ENCODE results near the gene PTGER2.

Gene PTGER2, protein sequence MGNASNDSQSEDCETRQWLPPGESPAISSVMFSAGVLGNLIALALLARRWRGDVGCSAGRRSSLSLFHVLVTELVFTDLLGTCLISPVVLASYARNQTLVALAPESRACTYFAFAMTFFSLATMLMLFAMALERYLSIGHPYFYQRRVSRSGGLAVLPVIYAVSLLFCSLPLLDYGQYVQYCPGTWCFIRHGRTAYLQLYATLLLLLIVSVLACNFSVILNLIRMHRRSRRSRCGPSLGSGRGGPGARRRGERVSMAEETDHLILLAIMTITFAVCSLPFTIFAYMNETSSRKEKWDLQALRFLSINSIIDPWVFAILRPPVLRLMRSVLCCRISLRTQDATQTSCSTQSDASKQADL

DNA sequence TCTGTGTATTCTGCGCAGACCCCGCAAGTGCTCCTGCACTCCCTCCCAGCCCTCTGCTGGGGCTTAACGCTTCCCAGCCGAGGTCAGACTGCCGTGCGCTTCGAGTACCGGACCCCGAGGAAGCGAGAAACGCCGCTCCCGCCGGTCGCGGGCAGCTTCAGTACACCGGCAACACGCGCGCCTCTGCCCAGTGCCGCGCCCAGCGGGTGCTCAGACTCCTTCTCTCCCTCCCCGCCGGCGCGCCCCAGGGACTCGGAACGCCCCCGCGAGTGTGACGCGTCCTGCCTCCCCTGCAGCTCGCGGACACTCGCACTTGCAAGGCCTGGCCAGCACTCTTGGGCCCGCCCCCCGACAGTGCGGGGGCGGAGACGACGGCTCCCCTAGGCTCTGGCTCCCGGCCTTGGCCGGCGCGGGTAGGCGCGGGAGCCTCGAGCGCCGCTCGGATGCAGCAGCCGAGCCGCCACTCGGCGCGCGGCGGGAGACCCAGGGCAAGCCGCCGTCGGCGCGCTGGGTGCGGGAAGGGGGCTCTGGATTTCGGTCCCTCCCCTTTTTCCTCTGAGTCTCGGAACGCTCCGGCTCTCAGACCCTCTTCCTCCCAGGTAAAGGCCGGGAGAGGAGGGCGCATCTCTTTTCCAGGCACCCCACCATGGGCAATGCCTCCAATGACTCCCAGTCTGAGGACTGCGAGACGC, at the start of gene PTGER2:
TSS of gene PTGER2 (plus strand) at position 410 of the 692 bp plus-strand sequence. CDS start at position 647, 237 bp downstream.
- DNase-seq: peak; percentile 74

DNA sequence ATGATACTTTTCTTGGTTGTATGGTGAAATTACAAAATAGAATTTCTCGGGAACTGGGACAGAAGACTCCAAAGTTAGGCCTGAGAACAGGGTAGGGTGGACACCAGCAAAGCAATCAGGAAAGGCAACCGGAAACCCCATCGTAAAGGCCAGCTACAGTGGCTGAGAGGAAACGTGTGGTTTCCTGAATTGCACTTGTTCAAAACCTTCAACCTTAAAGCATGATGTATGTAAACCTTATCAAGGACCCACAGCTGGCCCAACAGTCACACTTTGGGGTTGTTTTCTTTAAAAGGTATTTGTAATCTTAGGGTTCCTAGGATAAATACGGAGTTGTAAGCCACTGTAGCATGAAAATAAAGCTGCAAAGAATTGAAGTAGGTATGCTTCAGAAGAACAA, 48.9 kb upstream of the PTGER2 start:
- no peak for DNase-seq

DNA sequence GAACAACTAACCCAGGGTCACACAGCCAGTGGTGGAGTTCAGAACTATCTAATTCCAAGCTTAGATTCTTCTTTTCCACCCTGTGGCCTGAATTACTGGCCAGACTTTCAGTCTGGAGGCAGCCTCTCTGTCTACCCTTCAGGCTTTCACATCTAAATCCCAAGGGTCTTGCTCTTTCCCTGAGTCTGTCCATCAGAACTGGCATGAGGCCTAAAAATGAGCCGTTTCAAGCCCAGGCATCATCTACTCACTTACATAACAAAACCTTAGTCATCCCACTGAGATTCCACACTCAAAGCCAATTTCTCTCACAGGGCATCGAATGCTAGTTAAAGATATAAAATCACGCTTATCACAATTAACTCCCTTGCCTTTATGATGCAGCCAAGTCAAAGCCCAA, 47.9 kb upstream of the PTGER2 start:
- DNase-seq: no peak

DNA sequence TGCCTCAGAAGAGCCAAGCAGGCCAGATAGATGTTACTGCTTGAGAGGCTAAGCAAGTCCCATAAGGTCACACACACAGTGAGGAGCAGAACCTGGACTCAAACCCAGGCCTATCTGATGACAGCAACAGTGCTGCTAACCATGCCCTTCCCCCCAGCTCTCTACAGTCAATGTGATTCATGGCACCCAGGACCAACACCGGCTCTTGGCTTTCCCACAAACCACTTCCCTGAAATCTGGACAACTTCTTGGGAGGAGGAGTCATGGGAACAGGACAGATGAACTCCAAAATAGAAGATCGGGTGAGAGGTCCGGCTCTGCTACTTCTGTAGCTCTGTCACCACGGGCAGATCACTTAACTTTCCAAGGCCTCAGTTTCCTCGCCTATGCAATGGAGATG, 47.3 kb upstream of the PTGER2 start:
- no peak for DNase-seq

DNA sequence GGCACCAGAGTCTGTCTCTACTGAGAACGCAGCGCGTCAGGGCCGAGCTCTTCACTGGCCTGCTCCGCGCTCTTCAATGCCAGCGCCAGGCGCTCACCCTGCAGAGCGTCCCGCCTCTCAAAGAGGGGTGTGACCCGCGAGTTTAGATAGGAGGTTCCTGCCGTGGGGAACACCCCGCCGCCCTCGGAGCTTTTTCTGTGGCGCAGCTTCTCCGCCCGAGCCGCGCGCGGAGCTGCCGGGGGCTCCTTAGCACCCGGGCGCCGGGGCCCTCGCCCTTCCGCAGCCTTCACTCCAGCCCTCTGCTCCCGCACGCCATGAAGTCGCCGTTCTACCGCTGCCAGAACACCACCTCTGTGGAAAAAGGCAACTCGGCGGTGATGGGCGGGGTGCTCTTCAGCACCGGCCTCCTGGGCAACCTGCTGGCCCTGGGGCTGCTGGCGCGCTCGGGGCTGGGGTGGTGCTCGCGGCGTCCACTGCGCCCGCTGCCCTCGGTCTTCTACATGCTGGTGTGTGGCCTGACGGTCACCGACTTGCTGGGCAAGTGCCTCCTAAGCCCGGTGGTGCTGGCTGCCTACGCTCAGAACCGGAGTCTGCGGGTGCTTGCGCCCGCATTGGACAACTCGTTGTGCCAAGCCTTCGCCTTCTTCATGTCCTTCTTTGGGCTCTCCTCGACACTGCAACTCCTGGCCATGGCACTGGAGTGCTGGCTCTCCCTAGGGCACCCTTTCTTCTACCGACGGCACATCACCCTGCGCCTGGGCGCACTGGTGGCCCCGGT, 46.4 kb upstream of the PTGER2 start, which contains the start of gene PTGDR:
TSS of gene PTGDR (plus strand) at position 198 of the 778 bp plus-strand sequence. CDS start at position 315, 117 bp downstream.
- DNase-seq: peak; percentile 52

DNA sequence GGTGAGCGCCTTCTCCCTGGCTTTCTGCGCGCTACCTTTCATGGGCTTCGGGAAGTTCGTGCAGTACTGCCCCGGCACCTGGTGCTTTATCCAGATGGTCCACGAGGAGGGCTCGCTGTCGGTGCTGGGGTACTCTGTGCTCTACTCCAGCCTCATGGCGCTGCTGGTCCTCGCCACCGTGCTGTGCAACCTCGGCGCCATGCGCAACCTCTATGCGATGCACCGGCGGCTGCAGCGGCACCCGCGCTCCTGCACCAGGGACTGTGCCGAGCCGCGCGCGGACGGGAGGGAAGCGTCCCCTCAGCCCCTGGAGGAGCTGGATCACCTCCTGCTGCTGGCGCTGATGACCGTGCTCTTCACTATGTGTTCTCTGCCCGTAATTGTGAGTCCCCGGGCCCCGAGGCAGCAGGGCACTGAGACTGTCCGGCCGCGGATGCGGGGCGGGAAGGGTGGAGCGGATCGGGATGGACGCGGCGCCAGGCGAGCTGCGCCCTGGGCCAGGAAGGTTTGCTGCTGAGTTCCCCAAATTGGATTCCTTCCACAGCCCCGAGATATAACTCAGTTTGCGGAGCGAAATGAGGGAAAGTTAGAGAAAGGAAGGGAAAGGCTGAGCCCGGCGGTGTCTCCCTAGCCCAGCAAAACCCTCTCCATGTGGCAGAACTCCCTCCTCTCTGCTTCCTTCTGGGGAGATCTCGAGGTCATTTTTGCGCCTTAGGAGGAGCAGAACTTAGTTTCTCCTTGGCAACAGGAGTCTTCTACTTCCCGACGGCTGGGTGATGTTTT, 45.6 kb upstream of the PTGER2 start:
- DNase-seq: peak; percentile 20

DNA sequence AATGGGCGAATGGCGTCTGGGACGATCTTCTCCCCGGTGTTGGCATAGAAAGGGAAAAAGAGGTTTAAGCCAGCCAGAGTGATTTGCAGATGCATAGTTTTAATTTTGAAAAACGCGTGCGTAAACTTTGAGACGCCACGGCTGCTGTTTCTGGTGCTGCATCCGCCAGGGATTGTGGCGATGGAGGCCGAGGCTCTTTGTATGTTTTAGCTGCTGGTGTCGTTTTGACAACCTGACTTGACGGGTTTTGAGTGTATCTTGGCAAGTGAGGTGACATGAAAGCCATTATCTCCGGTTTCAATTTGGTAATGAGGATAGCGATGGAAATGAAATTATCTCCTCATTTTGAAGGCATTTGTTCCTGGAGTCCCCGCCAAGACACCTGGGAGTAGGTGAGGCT, 45.0 kb upstream of the PTGER2 start:
- no peak for DNase-seq

DNA sequence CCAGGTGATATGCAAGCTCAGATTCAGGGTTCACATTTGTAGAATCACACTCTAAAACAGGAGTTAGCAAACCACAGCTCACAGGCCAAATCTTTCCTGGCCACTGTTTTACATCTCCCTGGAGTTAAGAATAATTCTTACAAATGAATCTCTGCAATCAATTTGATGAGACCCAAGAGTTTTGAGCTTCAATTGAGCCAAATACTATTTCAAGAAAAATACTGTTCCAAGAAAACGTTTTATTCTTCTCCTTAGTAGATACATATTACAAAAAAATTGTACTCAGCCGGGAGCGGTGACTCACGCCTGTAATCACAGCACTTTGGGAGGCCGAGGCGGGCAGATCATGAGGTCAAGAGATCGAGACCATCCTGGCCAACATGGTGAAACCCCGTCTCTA, 44.1 kb upstream of the PTGER2 start:
- DNase-seq: no peak

DNA sequence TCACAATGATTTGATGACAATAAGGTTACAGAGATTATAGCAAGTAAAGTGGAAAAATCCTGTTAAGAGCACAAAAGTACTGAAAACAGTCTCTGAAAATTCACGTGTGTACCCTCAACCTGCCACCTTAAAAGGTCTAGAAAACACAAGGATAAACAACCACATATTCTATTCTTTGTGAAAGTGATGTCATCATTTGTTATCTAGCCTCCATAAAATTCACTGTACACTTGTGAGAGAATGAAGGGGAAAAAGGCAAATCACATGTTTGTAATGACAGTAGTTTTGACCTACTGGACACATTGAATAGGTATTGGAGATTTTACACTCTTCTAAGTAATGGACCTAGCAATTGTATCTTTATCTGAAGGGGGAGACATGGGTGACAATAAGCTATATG, 42.6 kb upstream of the PTGER2 start:
- DNase-seq: no peak

DNA sequence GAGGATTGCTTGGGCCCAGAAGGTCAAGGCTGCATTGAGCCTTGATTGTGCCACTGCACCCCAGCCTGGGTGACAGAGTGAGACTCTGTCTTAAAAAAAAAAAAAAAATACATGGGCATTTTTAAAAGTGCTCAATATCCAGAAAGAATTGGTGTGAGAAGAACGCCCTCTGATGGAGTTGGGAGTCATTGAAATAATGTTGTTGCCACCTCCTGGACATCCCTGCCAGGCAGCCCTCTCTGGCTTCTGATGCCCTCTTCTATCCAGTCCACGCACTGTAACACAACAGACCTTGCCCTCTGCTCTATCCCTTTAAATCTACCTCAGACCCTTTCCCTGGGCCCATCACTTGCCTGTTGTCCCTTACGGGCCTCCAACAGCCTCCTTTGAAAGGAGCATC, 41.7 kb upstream of the PTGER2 start:
- peak; percentile 23 for DNase-seq

DNA sequence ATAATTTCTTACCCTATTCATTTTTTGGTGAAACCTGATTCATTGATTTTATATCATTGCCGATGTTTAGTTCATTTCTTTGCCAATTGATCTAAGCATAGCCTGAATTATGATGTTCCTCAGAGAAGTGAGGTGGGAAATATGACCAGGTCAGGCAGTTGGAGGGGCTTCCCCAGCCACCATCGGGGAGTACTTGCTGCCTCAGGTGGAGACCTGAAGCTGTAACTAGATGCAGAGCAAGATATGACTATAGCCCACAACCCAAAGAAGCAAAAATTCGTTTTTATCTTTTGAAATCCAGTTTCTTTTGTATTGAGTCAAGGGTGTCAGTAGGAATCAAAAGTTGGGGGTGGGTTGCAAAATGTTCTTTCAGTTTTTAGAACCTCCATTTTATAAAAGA, 38.7 kb upstream of the PTGER2 start:
- DNase-seq: no peak

DNA sequence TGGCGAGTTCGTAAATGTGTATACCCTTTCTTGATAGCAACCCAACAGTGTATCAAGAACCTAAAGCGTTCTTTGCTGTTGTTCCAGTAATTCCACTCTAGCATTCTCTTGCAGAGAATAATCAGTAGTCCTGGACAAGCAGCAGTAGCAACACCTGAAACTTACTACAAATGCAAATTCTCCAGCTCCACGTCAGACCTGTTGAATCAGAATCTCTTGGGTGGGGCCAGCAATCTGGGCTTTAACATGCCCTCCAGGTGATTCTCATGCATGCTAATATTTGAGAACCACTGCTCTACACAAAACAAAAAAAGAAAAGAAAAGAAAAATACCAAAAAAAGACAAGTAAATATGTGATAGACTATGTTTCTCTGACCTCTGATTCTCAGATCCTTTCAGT, 36.6 kb upstream of the PTGER2 start:
- DNase-seq: no peak

DNA sequence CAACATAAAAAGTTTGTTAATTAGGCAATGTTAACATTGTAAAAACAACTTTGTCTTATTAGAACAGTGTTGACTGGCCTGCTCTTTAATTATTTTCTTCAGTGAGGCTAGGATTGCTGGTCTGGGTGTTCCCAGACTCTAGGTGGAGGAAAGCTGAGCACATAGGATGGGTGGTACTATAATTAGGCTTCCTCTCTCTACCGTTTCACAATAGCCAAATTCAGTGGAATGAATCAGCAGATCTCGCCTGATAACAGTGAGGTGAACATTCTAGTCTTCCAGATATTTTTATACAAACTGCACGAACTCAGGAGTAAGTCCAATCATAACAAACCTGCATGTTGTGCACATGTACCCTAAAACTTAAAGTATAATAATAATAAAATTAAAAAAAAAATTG, 34.7 kb upstream of the PTGER2 start:
- DNase-seq: no peak

DNA sequence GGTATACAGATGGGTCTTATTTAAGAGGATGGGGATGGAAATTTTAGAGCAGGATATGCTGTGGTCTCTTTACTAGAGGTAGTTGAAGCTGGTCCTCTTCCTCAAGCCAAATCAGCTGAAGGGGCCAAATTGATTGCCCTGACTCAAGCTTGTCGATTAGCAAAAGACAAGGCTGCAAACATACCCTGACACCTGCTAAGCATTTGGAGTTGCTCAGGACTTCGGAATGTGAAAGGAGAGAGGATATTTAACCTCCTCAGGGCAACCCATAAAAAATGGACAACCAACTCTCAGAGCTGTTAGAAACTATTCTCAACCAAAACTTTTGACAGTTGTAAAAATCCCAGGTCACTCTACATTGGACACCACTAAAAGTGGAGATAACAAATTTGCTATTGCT, 31.0 kb upstream of the PTGER2 start:
- no peak for DNase-seq

DNA sequence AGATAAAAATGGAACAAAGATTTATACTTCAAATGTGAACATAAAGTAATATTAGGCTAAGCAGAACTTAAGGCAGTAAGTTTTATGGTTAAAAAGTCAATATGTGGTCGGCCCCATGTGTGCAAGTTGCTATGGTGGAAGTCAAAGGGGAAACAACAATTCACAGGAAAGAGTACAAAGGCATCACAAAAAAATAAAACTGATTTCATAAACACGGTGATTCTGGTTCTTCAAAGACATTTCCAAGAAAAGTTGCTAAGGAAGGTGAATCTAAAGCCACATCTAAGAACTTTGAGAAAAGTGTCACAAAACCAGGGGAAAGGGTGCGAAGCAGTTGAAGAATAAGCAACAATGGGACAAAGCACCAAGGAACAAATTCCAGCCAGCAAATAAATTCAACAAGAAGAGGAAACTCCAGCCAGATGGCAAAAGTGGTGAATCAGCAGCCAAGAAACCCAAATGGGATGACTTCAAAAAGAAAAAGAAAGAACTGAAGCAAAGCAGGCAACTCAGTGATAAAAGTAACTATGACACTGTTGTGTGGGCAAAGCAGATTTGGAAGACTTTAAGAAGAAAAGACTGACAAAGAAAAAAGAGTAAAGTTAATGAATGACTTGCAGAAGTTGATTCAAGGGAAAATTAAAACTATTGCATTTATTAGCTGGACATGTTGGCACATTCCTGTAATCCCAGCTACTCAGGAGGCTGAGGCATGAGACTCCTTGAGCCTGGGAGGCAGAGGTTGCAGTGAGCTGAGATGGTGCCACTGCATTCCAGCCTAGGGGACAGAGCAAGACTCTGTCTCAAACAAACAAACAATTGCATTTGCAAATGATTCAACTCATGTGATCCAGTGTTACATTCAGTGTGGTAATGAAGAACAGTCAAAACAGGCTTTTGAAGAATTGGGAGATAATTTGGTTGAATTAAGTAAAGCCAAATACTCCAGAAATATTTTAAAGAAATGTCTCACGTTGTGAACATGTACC, 27.2 kb upstream of the PTGER2 start:
- no peak for DNase-seq

DNA sequence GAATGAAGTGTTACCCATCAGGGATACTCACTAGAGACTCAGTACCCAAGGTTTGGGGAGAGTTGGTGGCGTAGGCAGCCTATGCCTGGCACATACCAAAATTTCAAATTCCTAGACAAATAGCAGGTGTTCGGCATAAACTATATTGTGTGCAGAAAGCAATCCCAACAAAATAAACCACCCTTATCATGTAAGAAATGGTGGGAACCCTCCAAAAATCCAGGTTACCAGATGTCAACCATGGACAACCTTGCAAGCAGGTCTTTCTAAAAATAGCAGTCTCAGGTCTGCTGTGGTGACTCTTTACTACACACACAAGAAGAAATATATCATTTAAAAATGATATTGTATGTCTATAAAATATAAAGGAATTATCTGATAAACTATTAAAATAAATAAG, 17.7 kb upstream of the PTGER2 start:
- no peak for DNase-seq

DNA sequence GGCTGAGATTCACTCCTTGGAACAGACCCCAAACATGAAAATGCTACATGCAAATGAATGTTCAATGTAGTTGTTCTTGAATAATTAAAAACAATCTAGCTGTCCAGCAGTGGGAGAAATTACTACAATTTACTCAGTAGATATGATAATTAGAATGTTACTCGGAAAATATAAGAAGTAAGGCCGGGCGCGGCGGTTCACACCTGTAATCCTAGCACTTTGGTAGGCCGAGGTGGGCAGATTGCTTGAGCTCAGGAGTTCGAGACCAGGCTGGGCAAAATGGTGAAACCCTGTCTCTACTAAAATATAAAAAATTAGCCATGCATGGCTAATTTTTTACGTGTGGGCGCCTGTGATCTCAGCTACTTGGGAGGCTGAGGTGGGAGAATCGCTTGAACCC, 15.3 kb upstream of the PTGER2 start:
- no peak for DNase-seq

DNA sequence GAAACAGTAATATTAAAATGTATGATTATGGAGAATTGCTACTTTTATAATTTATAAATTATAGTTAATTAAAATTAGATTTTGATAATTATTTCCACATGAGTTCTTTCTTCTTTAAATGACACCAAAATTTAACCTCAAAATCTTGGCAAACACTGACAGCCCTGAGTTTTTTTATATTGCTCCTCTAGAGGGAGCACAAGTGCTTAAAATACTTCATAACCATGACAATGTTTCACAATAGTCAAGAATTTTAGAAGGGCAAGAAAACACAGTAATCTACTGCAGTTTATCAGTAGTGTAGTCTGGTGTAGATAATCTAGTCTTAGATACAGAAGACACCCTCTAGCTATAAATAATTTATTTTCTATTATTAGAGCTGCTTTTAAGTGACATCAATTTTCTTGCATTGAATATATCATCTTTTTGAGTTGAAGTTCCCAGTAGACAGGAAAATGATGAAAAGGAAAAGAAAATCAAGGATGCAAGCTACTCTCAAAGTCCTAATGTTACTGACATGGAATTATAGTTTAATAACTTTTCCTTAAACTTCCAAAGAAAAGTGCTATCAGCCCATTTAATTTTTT, 14.3 kb upstream of the PTGER2 start:
- no peak for DNase-seq

DNA sequence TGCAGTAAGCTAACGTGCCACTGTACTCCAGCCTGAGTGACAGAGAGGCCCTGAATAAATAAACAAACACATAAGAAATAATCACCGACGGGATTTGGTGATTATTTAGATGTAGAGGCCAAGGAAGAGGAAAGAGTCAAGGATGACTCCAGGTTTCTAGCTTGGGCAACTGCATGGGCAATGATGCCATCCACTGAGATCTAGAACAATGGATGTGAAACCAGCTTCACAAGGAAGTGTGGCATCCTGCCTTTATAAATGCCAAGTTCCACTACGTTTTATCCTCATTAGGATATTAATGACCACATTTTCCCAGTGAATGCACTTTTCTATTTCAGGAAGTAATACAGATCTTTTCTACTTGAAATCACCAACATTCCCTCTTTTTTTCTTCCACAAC, 10.9 kb upstream of the PTGER2 start:
- DNase-seq: no peak

DNA sequence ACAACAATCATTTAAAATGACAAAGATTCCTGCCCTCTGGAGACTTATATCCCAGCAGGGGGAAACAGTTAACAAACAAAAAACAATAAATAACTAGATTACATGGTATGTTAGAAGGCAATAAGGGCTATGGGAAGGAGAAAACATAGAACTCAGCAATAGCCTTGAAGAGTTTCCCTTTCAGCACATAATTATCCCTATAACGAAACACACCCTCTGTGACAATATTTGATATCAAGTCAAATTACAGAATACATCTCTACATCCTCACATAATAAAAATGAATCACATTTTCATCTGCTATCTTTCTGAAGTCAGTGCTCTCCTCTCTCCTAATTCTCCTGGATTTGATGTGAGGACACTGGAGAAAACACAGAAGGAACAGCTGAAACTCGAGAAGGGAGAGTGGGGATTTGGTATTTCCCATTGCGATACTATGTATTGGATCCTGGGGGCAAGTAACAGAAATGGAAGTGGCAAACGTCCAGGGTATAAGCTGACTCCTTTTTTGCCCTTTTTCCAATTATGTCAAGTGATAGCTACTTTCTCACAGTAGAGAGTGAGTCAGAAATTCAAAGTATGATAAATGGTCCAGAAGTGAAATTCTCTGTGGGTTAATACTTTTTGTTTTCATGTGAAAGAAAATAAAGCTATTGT, 9.7 kb upstream of the PTGER2 start:
- no peak for DNase-seq

DNA sequence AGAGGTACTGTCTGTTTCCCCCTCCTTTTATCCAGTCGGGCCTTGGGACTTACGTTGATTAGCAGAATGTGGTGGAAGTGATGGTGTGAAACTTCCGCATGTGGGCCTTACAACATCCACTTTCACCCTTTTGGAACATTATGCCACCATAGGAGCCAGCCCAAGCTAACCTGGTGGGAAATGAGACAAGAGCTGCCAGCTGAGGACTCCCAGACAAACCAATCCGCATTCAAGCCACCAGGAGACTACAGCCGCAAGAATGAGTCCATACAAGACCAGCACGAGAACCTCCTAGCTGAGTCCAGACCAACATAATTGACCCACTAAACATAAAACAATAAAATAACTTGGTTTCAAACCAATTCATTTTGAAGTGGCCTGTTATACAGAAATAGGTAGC, 9.1 kb upstream of the PTGER2 start:
- no peak for DNase-seq
